Activated naive CD8-positive, alpha-beta T cell treated with anti-CD3 and anti-CD28 coated beads, Interleukin-2, amount 50 U/mL, for 24 hours (primary cell): Measurements from ENCODE around the gene CDK6.
A peak's percentile ranks its signal among the peaks of the same experiment; 100 is the strongest.

Source experiments
- ATAC-seq: fragments of 150-1000 bp; cut with Tn5 transposase; one replicate; pipeline ENCODE4 v1.10.0; 2021
- DNase-seq: peaks from one replicate; pipeline ENCODE4 v3.0.0; 2021
- H3K27ac Mint-ChIP-seq: one replicate; pipeline ENCODE4 v1.8.0; 2021; ENCODE audit warnings: mild to moderate bottlenecking, mixed read lengths
- H3K27me3 Mint-ChIP-seq: one replicate; pipeline ENCODE4 v1.8.0; 2021; ENCODE audit warnings: mixed read lengths
- H3K36me3 Mint-ChIP-seq: one replicate; pipeline ENCODE4 v1.8.0; 2021; ENCODE audit warnings: low read depth, mixed read lengths
- H3K4me1 Mint-ChIP-seq: one replicate; pipeline ENCODE4 v1.8.0; 2021; ENCODE audit warnings: mixed read lengths
- H3K4me3 Mint-ChIP-seq: one replicate; pipeline ENCODE4 v1.8.0; 2021; ENCODE audit warnings: mild to moderate bottlenecking, moderate library complexity, mixed read lengths
- H3K9me3 Mint-ChIP-seq: one replicate; pipeline ENCODE4 v1.8.0; 2021; ENCODE audit warnings: mixed read lengths

The CDK6 gene

GRCh38 chr7:92644406-92645113 lies 191.8 kb downstream of the CDK6 start:
- Mint-ChIP-seq H3K9me3 (no peaks in the 10 kb centered on the region), H3K27me3 (no peaks in the 10 kb centered on the region), H3K4me3 (no peak overlapping the region), H3K4me1 (peaks cover 99% of the 10 kb centered on the region), H3K36me3 (peaks cover 36% of the 10 kb centered on the region), H3K27ac (peak overlapping the region; percentile 97)
- ATAC-seq = no peak
- DNase-seq = no peak

- Mint-ChIP-seq H3K9me3 (no peaks in the 10 kb centered on the region), H3K4me1 (peaks cover 99% of the 10 kb centered on the region), H3K4me3 (no peak overlapping the region), H3K27me3 (no peaks in the 10 kb centered on the region), H3K27ac (peak overlapping the region; percentile 97), H3K36me3 (peaks cover 42% of the 10 kb centered on the region)
- ATAC-seq (no peak), DNase-seq (no peak)
Observed at GRCh38 chr7:92643821-92644220, 192.6 kb downstream of the CDK6 start.

- no peaks in the 10 kb centered on the region for H3K9me3 Mint-ChIP-seq
- peaks cover 47% of the 10 kb centered on the region for H3K36me3 Mint-ChIP-seq
- H3K4me1 Mint-ChIP-seq = peaks cover 95% of the 10 kb centered on the region
- DNase-seq (peak; percentile 72), ATAC-seq (peak; percentile 83)
- H3K27me3 Mint-ChIP-seq = no peaks in the 10 kb centered on the region
- H3K4me3 Mint-ChIP-seq = peak overlapping the region; percentile 59
- peak overlapping the region; percentile 97 for H3K27ac Mint-ChIP-seq
Observed at GRCh38 chr7:92641921-92642511, 194.4 kb downstream of the CDK6 start.

- H3K36me3 Mint-ChIP-seq = peaks cover 47% of the 10 kb centered on the region
- ATAC-seq (no peak), DNase-seq (no peak)
- H3K9me3 Mint-ChIP-seq = no peaks in the 10 kb centered on the region
- H3K27ac Mint-ChIP-seq = peak overlapping the region; percentile 95
- peaks cover 93% of the 10 kb centered on the region for H3K4me1 Mint-ChIP-seq
- H3K27me3 Mint-ChIP-seq = no peaks in the 10 kb centered on the region
- H3K4me3 Mint-ChIP-seq = no peak overlapping the region
Observed at GRCh38 chr7:92639966-92640365, 196.4 kb downstream of the CDK6 start.

GRCh38 chr7:92639213-92639896 lies 197.0 kb downstream of the CDK6 start:
- DNase-seq = no peak

GRCh38 chr7:92636018-92636560 lies 200.3 kb downstream of the CDK6 start:
- Mint-ChIP-seq H3K27ac (peak overlapping the region; percentile 69), H3K4me1 (peaks cover 91% of the 10 kb centered on the region), H3K4me3 (no peak overlapping the region), H3K9me3 (no peaks in the 10 kb centered on the region), H3K27me3 (no peaks in the 10 kb centered on the region), H3K36me3 (peaks cover 29% of the 10 kb centered on the region)
- no peak for ATAC-seq
- no peak for DNase-seq

More at GRCh38 chr7:92639213-92639896, 197.0 kb downstream of the CDK6 start:
- peak; percentile 41 for ATAC-seq
- no peaks in the 10 kb centered on the region for H3K27me3 Mint-ChIP-seq
- H3K27ac Mint-ChIP-seq = peak overlapping the region; percentile 95
- peaks cover 42% of the 10 kb centered on the region for H3K36me3 Mint-ChIP-seq
- no peaks in the 10 kb centered on the region for H3K9me3 Mint-ChIP-seq
- peak overlapping the region; percentile 43 for H3K4me3 Mint-ChIP-seq
- H3K4me1 Mint-ChIP-seq = peaks cover 92% of the 10 kb centered on the region

- ATAC-seq (no peak), DNase-seq (no peak)
- Mint-ChIP-seq H3K9me3 (no peaks in the 10 kb centered on the region), H3K27ac (peak overlapping the region; percentile 98), H3K27me3 (no peaks in the 10 kb centered on the region), H3K36me3 (peaks cover 32% of the 10 kb centered on the region), H3K4me1 (peaks cover 93% of the 10 kb centered on the region), H3K4me3 (peak overlapping the region; percentile 58)
Observed at GRCh38 chr7:92635538-92635937, 200.8 kb downstream of the CDK6 start.

GRCh38 chr7:92634924-92635519 lies 201.4 kb downstream of the CDK6 start:
- H3K4me3 Mint-ChIP-seq = peak overlapping the region; percentile 58
- no peaks in the 10 kb centered on the region for H3K27me3 Mint-ChIP-seq
- H3K9me3 Mint-ChIP-seq = peaks cover 4% of the 10 kb centered on the region
- no peak for DNase-seq
- H3K27ac Mint-ChIP-seq = peak overlapping the region; percentile 98
- ATAC-seq = peak; percentile 38
- peaks cover 92% of the 10 kb centered on the region for H3K4me1 Mint-ChIP-seq
- H3K36me3 Mint-ChIP-seq = peaks cover 32% of the 10 kb centered on the region

GRCh38 chr7:92634205-92634604 lies 202.2 kb downstream of the CDK6 start:
- Mint-ChIP-seq H3K4me3 (peak overlapping the region; percentile 69), H3K27me3 (no peaks in the 10 kb centered on the region), H3K27ac (peak overlapping the region; percentile 98), H3K4me1 (peaks cover 92% of the 10 kb centered on the region), H3K36me3 (peaks cover 32% of the 10 kb centered on the region), H3K9me3 (peaks cover 4% of the 10 kb centered on the region)
- ATAC-seq (no peak), DNase-seq (no peak)

- Mint-ChIP-seq H3K4me1 (peaks cover 92% of the 10 kb centered on the region), H3K9me3 (peaks cover 9% of the 10 kb centered on the region), H3K36me3 (peaks cover 32% of the 10 kb centered on the region), H3K27ac (peak overlapping the region; percentile 98), H3K4me3 (peak overlapping the region; percentile 65), H3K27me3 (no peaks in the 10 kb centered on the region)
- DNase-seq (no peak), ATAC-seq (peak; percentile 17)
Observed at GRCh38 chr7:92633211-92633906, 203.0 kb downstream of the CDK6 start.

GRCh38 chr7:92632791-92633190 lies 203.6 kb downstream of the CDK6 start:
- ATAC-seq (no peak), DNase-seq (no peak)
- peaks cover 12% of the 10 kb centered on the region for H3K9me3 Mint-ChIP-seq
- H3K27me3 Mint-ChIP-seq = no peaks in the 10 kb centered on the region
- peak overlapping the region; percentile 65 for H3K4me3 Mint-ChIP-seq
- H3K36me3 Mint-ChIP-seq = peaks cover 35% of the 10 kb centered on the region
- H3K27ac Mint-ChIP-seq = peak overlapping the region; percentile 98
- peaks cover 94% of the 10 kb centered on the region for H3K4me1 Mint-ChIP-seq

GRCh38 chr7:92631850-92632487 lies 204.4 kb downstream of the CDK6 start:
- ATAC-seq = peak; percentile 0
- Mint-ChIP-seq H3K4me1 (peaks cover 95% of the 10 kb centered on the region), H3K36me3 (peaks cover 37% of the 10 kb centered on the region), H3K27ac (peak overlapping the region; percentile 98), H3K4me3 (peak overlapping the region; percentile 59), H3K9me3 (peaks cover 17% of the 10 kb centered on the region), H3K27me3 (no peaks in the 10 kb centered on the region)
- no peak for DNase-seq

- H3K4me1 Mint-ChIP-seq = peaks cover 95% of the 10 kb centered on the region
- peak overlapping the region; percentile 98 for H3K27ac Mint-ChIP-seq
- peak overlapping the region; percentile 59 for H3K4me3 Mint-ChIP-seq
- peak; percentile 88 for ATAC-seq
- H3K27me3 Mint-ChIP-seq = no peaks in the 10 kb centered on the region
- H3K36me3 Mint-ChIP-seq = peaks cover 40% of the 10 kb centered on the region
- peak; percentile 46 for DNase-seq
- peaks cover 17% of the 10 kb centered on the region for H3K9me3 Mint-ChIP-seq
Observed at GRCh38 chr7:92631067-92631849, 205.1 kb downstream of the CDK6 start.
